HG02610 (cell line): Measurements from ENCODE around the gene TOP3A.

Experiments
- ATAC-seq: cut with Tn5 transposase; IDR thresholded peaks from one replicate; pipeline ENCODE4 v1.9.1; 2021; ENCODE audit warnings: mild to moderate bottlenecking, moderate library complexity; ENCODE audit not compliant: unreplicated experiment

Gene TOP3A

DNA sequence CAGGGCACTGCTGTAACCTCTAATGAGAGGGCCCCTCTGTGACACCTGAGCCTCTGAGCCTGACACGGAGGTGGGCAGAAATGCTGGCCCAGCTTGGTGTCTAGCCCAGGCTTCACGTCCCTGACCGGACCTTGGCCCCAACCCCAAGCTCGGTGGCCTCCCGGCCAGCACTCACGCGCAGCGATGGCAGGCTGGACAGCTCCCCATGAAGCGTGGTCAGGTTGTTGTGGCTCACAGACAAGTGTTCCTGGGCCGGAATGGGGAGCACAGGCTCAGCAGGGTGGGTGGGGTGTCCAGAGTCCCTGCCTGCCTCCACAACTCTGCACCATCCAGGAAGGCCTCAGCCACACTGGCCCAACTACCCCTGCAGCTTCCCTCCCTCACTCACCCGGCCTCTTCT is 58.4 kb downstream of the TOP3A start:
- ATAC-seq: no peak

DNA sequence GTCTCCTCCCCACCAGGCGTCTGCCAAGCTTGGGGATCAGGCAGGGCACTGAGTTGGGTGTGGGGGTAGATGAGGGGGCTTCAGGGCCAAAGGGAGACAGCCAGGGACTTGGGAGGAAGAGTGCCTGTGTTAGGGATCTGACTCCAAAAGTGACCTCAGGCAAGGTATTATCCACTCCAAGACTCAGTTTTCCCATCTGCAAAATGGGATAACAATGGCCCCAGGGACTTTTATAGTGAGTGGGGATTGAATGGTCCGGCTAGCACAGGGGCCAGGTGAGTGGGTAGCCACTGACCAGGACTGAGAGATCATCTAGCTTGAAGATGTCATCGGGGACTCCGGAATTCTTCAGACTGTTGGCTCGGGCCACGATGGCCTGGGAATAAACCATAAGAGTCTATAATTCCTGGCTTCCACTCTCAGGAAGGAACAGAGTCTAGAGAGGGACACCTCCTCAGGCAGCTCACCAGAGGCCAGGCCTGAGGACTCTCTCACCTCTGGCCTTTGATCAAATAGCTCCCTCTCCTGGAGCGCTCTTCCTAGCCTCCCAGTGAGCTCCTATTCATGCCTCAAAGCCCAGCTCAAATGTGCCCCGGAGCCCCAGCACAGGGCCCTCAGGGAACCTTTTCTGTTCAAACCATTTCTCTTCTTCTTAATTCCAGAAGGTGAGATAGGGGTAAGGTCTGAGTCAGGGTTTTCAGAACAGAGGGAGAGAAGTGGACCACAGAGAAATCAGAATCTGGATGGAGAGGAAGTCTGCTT is 59.7 kb downstream of the TOP3A start:
- no peak for ATAC-seq

GRCh38 chr17:18253947-18254821 is 60.6 kb downstream of the TOP3A start:
- no peak for ATAC-seq

GRCh38 chr17:18253187-18253884 is 61.5 kb downstream of the TOP3A start:
- no peak for ATAC-seq

GRCh38 chr17:18252160-18252559 is 62.6 kb downstream of the TOP3A start:
- ATAC-seq: no peak

- no peak for ATAC-seq
These were observed 63.6 kb downstream of the TOP3A start for GRCh38 chr17:18251204-18251603.

DNA sequence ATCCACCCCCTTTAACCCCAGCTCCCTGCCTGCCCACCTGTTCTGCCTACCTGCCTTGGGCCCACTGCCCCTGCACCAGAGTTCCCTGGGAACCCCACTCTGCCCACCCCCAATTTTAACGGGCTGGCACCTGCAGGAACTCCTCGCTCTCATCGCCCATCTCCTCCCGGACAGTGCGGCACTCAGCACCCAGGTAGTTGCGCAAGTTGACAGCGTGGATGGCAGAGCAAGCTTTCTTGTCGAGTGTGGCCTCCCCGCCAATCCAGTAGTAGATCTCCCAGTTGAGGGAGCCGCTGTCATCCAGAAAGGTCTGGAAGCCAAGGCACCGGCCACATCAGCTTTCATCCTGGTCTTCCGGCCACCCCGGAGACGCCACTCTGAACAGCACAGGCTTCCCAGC is 64.1 kb downstream of the TOP3A start:
- ATAC-seq: no peak

DNA sequence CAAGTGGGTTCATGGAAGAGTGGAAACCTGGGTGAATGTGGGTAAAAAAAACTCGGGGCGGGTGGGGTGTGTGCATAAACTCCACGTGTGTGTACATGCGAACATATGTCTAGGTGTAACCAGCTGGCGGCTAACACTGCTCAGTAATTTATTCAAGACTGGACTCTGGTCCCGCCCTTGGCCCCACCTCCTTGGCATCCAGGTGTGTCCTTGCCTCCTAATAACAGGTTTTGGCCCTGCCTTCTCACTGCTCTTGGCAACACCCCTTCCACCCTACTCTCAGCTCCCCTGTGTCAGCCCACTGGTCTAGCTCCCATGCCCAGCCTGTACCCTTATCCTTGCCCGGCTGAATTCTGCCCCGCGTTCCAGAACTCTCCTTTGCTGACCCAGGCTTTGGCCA is 64.5 kb downstream of the TOP3A start:
- no peak for ATAC-seq

DNA sequence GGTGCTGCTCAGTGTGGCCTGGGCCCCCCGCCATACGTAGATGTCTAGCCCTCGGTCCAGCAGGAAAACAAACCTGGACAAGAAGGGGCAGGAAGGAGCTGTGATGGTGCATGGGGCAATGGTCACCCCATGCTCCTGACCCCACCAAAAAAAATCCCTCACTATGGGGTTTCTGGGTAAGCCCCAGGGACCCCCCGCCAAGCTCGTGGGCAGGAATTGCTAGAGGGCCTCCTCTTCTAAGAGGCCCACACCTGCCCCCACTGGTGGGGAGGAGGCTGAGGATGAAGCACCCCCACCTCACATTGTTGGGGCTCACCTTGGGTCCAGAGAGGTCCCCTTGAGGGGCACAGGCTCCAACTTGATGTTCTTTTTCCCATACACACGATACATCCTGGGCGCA is 66.0 kb downstream of the TOP3A start:
- no peak for ATAC-seq

DNA sequence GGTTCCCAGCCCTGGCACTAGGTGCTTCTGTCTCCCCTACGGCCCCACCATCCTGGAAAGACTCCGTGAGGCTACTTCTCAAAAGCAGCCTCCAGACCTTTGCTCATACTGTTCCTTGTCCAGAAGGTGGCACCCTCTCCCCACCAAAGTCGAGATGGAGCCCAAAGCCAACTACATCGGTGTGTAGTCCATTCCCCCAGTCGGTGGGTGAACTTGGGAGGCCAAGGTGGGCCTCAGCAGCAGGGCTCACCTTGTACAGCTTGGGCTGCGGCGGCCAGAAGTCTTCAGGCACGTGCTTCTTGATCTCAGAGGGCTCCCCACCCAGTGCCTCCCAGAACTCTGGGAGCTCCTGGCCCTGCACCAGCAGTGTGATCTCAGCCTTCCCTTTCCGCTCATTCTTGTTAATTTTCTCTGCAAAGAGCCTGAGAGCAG is 66.5 kb downstream of the TOP3A start:
- ATAC-seq: no peak

GRCh38 chr17:18247613-18248001 is 67.2 kb downstream of the TOP3A start:
- no peak for ATAC-seq

DNA sequence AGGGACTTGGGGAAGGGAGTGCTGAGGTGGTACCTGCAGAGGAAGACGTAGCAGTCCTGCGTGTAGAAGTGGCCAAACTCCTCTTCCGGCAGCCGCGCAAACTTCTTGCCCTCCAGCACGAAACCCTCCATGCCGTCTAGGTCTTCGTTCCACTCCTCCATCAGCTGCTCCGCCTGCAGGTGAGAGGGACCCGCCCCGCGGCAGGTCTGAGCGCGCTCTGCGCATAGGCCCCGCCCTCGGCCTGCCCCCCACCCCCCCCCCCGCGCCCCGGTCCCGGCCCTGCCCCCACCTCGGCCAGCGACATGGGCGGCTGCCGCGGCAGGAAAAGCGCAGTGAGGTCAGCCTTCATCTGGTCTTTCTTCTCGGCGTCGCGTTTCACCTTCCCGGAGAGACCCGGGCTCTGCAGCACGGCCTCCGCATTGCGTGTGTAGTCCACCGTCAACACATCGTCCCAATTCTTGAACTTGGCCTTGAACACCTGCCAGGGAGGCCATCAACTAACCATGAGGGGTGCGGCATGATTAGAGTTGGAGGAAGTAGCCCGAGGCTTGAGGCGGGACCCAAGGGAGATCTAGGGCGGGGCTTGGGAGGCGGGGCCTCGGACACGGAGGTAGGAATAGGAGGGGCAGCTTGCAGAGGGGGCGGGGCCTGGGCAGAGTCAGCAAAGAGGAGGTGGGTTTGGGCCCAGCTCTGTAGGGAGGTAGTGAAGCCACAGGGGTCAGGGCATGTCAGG is 67.7 kb downstream of the TOP3A start:
- no peak for ATAC-seq

- ATAC-seq: no peak
These were observed 68.6 kb downstream of the TOP3A start for GRCh38 chr17:18246109-18246725.

DNA sequence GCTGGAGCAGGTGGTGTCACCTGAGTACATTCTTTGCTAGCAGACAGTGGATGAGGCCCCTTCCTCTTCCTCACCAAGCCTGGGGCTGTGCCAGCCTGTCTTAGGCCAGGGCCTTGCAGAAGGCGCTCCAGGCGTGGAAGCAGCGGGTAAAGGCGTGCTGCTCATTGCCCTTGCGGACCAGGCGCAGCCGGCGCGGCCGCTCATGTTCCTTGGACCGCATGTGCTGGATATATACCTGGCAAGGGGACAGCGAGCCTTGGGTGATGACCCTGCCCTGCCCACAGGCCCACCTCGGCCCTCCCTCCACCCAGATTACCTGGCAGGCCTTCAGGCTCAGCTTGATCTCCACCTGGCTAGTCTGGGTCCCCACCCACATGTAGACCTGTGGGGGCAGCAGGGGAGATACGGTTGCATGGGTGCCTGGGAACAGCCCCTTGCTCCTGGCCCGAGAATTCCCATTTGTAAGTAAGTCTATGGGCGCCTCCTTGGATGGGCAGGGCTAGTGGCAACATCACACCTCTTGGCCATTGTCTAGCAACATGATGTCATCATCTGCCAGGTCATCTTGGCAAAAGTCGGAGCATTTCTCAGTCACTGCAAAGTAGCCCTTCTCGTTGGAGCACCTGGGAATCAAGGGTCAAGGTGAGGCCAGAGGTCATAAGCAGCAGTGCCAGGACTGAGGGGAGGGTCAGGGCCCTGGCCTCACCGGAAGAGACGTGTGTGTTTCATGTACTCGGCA is 69.6 kb downstream of the TOP3A start:
- no peak for ATAC-seq

GRCh38 chr17:18241229-18241871 is 73.4 kb downstream of the TOP3A start:
- no peak for ATAC-seq

DNA sequence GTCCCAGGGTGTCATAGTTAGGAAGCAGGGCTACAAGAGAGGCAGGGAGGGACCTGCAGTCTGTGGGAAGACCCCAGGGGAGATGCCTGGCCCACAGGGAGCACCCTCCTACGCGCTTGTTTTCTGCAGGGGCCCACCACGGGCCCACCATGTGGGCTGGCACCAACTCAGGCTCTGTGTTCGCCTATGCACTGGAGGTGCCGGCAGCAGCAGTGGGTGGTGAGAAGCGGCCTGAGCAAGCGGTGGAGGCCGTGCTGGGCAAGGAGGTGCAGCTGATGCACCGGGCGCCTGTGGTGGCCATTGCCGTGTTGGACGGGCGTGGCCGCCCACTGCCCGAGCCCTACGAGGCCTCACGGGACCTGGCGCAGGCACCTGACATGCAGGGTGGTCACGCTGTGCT is 74.3 kb downstream of the TOP3A start:
- no peak for ATAC-seq

GRCh38 chr17:18238299-18238698 is 76.5 kb downstream of the TOP3A start:
- no peak for ATAC-seq

- ATAC-seq: no peak
These were observed 77.3 kb downstream of the TOP3A start for GRCh38 chr17:18237461-18237860.

DNA sequence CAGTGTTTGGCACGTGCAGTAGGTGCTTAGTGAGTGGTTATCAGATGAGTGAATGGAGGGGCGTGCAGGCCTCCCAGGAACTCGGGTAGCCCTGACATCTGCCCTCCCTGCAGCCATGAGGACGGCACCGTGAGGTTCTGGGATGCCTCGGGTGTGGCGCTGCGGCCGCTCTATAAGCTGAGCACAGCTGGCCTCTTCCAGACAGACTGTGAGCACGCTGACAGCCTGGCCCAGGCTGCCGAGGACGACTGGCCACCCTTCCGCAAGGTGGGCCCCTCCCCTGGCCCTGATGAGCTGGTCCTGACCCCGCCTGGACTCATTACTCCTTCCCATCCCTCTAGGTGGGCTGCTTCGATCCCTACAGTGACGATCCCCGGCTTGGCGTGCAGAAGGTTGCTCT is 78.3 kb downstream of the TOP3A start:
- ATAC-seq: no peak
